ENCODE data around the gene PRKCQ.

Gene PRKCQ

DNA sequence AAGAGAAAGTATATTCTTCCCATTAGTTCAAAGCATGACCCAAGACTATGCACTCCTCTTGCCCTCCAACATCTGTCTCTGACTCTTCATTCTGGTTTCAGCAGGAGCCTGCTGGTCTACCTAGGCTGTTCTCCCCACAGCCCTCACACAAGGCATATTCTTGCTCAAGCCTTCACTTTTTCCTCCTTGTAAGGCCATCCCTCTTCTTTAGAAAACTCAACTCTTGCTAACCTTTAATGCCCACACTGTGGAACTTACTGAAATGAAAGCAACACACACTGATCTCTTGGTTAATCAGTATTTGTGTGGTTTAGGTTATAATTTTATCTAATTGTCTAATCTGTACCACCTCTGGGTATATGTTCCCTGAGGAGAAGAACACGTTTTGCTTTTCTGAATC lies 75.8 kb downstream of the PRKCQ start:
- H3K4me1 ChIP-seq = no peaks in the 10 kb centered on the region
- DNase-seq = no peak
- H3K36me3 ChIP-seq = no peaks in the 10 kb centered on the region
- TF ChIP-seq, protein P1, sequence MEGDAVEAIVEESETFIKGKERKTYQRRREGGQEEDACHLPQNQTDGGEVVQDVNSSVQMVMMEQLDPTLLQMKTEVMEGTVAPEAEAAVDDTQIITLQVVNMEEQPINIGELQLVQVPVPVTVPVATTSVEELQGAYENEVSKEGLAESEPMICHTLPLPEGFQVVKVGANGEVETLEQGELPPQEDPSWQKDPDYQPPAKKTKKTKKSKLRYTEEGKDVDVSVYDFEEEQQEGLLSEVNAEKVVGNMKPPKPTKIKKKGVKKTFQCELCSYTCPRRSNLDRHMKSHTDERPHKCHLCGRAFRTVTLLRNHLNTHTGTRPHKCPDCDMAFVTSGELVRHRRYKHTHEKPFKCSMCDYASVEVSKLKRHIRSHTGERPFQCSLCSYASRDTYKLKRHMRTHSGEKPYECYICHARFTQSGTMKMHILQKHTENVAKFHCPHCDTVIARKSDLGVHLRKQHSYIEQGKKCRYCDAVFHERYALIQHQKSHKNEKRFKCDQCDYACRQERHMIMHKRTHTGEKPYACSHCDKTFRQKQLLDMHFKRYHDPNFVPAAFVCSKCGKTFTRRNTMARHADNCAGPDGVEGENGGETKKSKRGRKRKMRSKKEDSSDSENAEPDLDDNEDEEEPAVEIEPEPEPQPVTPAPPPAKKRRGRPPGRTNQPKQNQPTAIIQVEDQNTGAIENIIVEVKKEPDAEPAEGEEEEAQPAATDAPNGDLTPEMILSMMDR (IDR thresholded peaks at IDR 0.05; ENCODE audit: low read depth, low read length) = no peak
- no peaks in the 10 kb centered on the region for H3K9me3 ChIP-seq
- H3K27me3 ChIP-seq = no peaks in the 10 kb centered on the region; the same call in 1 of the 2 replicates
- H3K4me3 ChIP-seq (ENCODE audit: low read depth, low read length) = no peak overlapping the region

DNA sequence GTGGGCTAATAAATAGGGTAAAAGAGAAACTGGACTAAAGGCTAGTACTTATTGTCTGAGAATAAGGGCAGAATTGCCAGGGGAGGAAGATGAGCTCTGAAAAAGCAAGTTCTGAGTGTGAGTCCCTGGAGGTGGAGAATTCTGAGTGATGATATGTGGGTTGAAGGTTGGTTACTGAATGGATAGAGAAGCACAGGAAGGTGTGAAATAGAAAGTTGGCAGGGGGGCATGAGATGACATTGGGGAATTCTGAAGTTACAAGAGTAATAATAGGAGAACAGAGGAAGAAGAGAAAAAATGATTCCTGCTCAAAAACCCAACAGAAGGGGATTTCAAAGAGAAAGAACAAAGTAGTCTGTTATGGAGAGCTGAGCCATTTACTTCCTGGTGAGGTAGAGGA lies 76.9 kb downstream of the PRKCQ start:
- no peaks in the 10 kb centered on the region; the same call in 1 of the 2 replicates for H3K27me3 ChIP-seq
- no peaks in the 10 kb centered on the region for H3K9me3 ChIP-seq
- H3K4me1 ChIP-seq = no peaks in the 10 kb centered on the region
- DNase-seq = no peak
- H3K4me3 ChIP-seq (ENCODE audit: low read depth, low read length) = no peak overlapping the region
- TF ChIP-seq, protein P1 (IDR thresholded peaks at IDR 0.05; ENCODE audit: low read depth, low read length) = no peak
- H3K36me3 ChIP-seq = no peaks in the 10 kb centered on the region

DNA sequence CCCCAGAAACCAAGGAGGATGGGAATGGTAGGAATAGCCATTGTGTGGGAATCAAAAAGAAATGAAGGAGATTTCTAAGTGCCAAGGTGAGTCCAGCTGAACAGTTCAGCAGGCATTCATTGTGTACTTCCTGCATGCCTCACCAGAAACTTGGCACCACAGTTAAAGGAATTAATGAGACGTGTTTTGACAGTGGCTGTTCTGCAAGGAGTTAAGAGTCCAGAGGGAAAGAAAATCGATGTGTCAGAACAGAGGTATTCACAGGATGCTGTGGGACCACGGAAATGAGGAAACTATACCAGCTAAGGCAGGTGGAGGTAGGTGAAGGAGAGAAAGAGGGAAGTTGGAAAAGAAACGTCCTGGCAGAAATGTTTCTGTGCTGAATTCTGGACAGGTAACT lies 78.1 kb downstream of the PRKCQ start:
- DNase-seq = no peak
- H3K36me3 ChIP-seq = no peaks in the 10 kb centered on the region

DNA sequence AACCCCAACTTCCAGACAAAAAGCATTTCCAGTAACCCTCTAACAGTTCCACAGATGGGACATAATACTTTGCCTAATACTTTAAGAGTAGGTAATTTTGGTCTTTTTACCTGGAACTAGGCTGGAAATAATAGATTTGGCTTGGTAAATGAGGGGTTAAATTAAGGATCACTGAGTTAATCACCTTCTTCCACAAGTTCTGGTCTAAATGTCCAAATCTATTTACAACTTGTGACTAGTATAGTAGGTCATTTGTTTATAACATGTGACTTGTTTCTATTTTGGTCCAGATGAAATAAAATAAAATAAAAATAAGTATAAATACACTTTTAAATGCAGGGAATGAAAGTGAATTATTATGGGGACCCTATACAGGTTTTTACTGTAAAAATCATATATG lies 80.1 kb downstream of the PRKCQ start:
- Histone ChIP-seq H3K27me3 (no peaks in the 10 kb centered on the region; the same call in 1 of the 2 replicates), H3K4me1 (no peaks in the 10 kb centered on the region), H3K9me3 (no peaks in the 10 kb centered on the region), H3K4me3 (ENCODE audit: low read depth, low read length) (no peak overlapping the region), H3K36me3 (no peaks in the 10 kb centered on the region)
- no peak for DNase-seq
- TF ChIP-seq, protein P1 (IDR thresholded peaks at IDR 0.05; ENCODE audit: low read depth, low read length) = no peak

More for the DNA sequence above, 78.1 kb downstream of the PRKCQ start:
- Histone ChIP-seq H3K4me1 (no peaks in the 10 kb centered on the region), H3K27me3 (no peaks in the 10 kb centered on the region; the same call in 1 of the 2 replicates), H3K4me3 (ENCODE audit: low read depth, low read length) (no peak overlapping the region), H3K9me3 (no peaks in the 10 kb centered on the region)
- TF ChIP-seq, protein P1 (IDR thresholded peaks at IDR 0.05; ENCODE audit: low read depth, low read length) = no peak

DNA sequence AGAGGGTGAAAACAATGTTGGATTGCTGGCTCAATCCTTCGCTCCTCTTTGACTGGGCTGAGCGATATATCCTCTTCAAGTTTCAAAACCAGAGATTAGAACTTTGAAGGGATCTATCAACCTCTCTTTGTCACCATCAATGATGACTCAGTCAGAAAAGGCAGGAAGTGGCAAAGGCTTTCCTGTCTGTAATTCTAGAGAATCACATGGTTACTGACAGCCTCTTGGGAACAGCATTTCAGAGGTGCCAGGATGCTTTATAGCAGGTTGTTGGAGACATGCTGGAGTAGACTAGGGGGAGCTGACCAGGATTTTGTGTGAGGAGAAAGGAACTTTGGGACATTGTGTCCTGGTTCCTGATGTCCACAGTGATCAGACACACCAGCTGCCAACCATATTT lies 81.3 kb downstream of the PRKCQ start:
- TF ChIP-seq, protein P1 (IDR thresholded peaks at IDR 0.05; ENCODE audit: low read depth, low read length) = no peak
- no peaks in the 10 kb centered on the region for H3K36me3 ChIP-seq
- H3K9me3 ChIP-seq = no peaks in the 10 kb centered on the region
- DNase-seq = no peak
- H3K4me1 ChIP-seq = no peaks in the 10 kb centered on the region
- H3K27me3 ChIP-seq = peaks cover 4% of the 10 kb centered on the region
- no peak overlapping the region for H3K4me3 ChIP-seq (ENCODE audit: low read depth, low read length)

DNA sequence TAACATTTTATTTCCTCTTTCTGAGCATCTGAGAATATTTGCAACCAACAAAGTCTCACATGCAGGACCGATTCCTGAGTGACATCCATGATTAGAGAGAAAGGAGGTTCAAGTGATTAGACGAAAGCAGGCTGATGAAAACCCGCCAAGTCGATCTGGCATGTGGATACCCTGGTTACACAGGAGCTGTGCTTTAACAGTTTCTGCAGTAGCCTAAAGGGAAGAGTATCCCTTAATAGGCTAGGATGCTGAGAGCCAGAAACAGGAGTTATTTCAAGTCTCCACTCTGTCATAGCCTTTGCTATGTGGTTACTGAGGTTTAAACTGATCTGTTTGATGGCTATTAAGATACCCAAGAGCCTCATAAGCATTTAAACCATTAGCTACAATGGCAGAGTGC lies 82.5 kb downstream of the PRKCQ start:
- no peaks in the 10 kb centered on the region for H3K36me3 ChIP-seq
- H3K27me3 ChIP-seq = peaks cover 6% of the 10 kb centered on the region
- no peak overlapping the region for H3K4me3 ChIP-seq (ENCODE audit: low read depth, low read length)
- no peaks in the 10 kb centered on the region for H3K9me3 ChIP-seq
- H3K4me1 ChIP-seq = no peaks in the 10 kb centered on the region
- DNase-seq = no peak
- TF ChIP-seq, protein P1 (IDR thresholded peaks at IDR 0.05; ENCODE audit: low read depth, low read length) = no peak
